GM12874 (cell line): Measurements from ENCODE around the gene SMARCC2.

Experiments
- CTCF ChIP-seq: IDR thresholded peaks from 2 replicates; pipeline ENCODE4 v1.5.1; 2011; ENCODE audit warnings: low read depth, mild to moderate bottlenecking, control low read depth, low read length, moderate library complexity; ENCODE audit not compliant: insufficient read depth

Gene SMARCC2

DNA sequence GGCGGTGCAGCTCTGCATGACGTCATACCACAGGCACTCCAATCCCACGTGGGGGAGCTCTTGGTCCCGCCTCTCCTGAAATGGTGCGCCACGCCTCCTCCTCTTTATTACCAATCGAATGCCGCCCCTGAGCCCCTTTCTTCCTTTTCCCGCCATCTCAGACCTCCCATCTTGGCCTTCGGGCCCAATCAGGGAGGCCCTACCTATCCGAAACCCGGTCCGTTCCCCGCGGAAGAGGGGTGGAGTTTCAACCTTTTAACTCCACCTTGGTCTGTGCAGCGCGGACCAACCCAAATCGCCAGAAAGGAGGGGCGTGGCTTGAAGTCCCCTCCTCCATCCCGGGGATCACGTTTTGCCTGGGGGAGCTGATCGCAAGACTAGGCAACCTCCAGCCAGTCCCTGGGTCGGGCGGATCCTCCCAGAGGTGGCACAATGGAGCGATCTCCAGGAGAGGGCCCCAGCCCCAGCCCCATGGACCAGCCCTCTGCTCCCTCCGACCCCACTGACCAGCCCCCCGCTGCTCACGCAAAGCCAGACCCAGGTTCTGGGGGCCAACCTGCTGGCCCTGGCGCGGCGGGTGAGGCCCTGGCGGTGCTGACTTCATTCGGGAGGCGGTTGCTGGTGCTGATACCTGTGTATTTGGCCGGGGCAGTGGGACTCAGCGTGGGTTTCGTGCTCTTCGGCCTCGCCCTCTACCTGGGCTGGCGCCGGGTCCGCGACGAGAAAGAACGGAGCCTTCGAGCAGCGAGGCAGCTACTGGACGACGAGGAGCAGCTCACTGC is 61.2 kb downstream of the SMARCC2 start, which contains the start of gene ESYT1:
Gene ESYT1 (plus strand): TSS at position 380 of the 782 bp plus-strand sequence. CDS start 53 bp downstream, at position 433.
- no peak for TF ChIP-seq CTCF

GRCh38 chr12:56127485-56127887 is 61.8 kb downstream of the SMARCC2 start:
- no peak for TF ChIP-seq CTCF

GRCh38 chr12:56126732-56127239 is 62.5 kb downstream of the SMARCC2 start:
- TF ChIP-seq CTCF: no peak

DNA sequence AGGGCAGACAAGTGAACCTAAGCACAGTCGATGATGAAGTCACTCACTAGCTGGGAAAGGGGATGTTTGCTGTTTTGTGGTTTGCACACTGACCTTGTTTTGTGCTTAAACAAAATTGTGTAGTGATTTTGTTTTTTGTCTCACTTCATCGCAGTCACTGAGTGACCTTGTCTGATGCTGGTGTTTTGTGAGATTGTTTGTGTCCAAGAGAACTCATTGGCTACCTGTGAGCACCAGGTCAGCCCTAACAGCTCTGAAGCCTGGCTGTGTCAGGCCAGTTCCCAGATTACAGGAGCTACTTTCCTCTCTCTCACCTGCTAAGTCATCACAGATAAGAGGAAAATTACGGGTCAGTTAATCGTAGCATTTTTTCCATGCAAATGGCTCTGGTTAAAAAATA is 65.2 kb downstream of the SMARCC2 start:
- TF ChIP-seq CTCF: no peak

DNA sequence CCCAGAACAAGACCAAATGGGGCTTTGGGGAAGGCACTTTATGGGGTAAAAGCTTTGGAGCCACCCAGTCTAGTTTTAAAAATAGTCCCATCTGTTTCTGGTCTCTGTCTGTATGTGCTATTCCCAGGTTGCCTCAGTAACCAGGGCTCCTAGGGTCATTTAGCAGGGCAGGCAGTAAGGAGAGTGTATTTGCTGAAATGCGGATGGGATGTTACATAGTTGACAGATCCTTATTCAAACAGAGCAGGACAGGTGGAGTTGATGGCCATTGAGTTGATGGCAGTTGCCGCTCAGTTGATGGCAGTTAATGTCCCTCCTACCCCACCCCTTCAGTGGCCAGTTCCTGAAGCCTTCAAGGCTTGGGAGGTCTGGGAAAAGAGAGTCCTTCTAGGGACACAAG is 66.6 kb downstream of the SMARCC2 start:
- no peak for TF ChIP-seq CTCF

GRCh38 chr12:56121204-56121870 is 67.9 kb downstream of the SMARCC2 start:
- no peak for TF ChIP-seq CTCF

GRCh38 chr12:56120158-56120846 is 69.0 kb downstream of the SMARCC2 start:
- TF ChIP-seq CTCF: no peak
